Upper lobe of left lung (tissue), 6 donors: ENCODE results near the gene ABCC6. TPM values are rescaled to one million over a fixed set of nuclear protein-coding genes. Genes with fewer than 3 reads are reported as not detected.
"Not testable (repeated sequence)": the region's sequence is repeated elsewhere in the genome, so short reads cannot be mapped to it uniquely, and the experiment has no call there.

Experiments used
- ATAC-seq, 2 donors: fragments of 200-7000 bp; cut with Tn5 transposase; one replicate each; pipeline ENCODE4 v1.9.1; 2022; ENCODE audit warnings: mild to moderate bottlenecking in 2 of 2, moderate library complexity in 2 of 2; ENCODE audit not compliant: low FRiP score in 2 of 2
- DNase-seq, 2 donors: peaks; one replicate each; pipeline ENCODE4 v3.0.0-alpha.2; 2019 to 2020
- H3K27ac ChIP-seq, 4 donors: fragments of 200-600 bp; sonication (generic); one replicate each; pipeline ENCODE4 v1.5.1; 2016 to 2019
- H3K27me3 ChIP-seq, 4 donors: fragments of 200-600 bp; sonication (generic); one replicate each; pipeline ENCODE4 v1.5.1; 2017 to 2019
- H3K36me3 ChIP-seq, 4 donors: fragments of 200-600 bp; sonication (generic); one replicate each; pipeline ENCODE4 v1.5.1; 2016 to 2019
- H3K4me1 ChIP-seq, 4 donors: fragments of 200-600 bp; sonication (generic); one replicate each; pipeline ENCODE4 v1.5.1; 2018 to 2019
- H3K4me3 ChIP-seq, 4 donors: fragments of 200-600 bp; sonication (generic); one replicate each; pipeline ENCODE4 v1.5.1; 2017 to 2019; ENCODE audit warnings: mild to moderate bottlenecking in 2 of 4, moderate library complexity in 1 of 4
- H3K9me3 ChIP-seq, 4 donors: fragments of 200-600 bp; sonication (generic); one replicate each; pipeline ENCODE4 v1.5.1; 2018 to 2019
- CTCF ChIP-seq, 6 experiments: fragments of 450-650 bp in 4 of 6; fragments of 200-600 bp in 2 of 6; sonication (generic) in 2 of 6; IDR thresholded peaks; one replicate each; pipeline ENCODE4 v1.5.1; 2016 to 2019; ENCODE audit warnings: antibody characterized with exemption in 6 of 6
- EP300 ChIP-seq, 4 donors: sonication (generic); formaldehyde crosslinking; IDR thresholded peaks; one replicate each; pipeline ENCODE4 v1.5.1; 2017; ENCODE audit warnings: antibody characterized with exemption in 4 of 4, control low read depth in 2 of 4
- WGBS, 2 donors: methylation state at CpG; one replicate each; pipeline ENCODE4 v1.1.5; 2017 to 2018; 5-methylcytosine and 5-hydroxymethylcytosine counted together
- total RNA-seq, 6 donors: library from RNA; depleted of rRNA in 4 of 6; stranded (reverse); fragments of >200 nt in 4 of 6; gene quantifications; one replicate each; pipeline versions ENCODE4 v1.1.0 to v1.2.1, GENCODE V29; 2016 to 2021
- donor health status: DM: no; HTN: no; CAD: no; lungs with moderate emphysema.
- donor health status: DM: no; HTN: yes; CAD: no; lungs with severe emphysema.

ABCC6 gene
- total RNA-seq, 6 donors from 2014 or later, result 31.9 to 148 (median 41.8) TPM

GRCh38 chr16:16213863-16214293, 9.4 kb downstream of the ABCC6 start:
- not testable (repeated sequence) for H3K4me1 ChIP-seq, H3K9me3 ChIP-seq, DNase-seq, H3K4me3 ChIP-seq, H3K27me3 ChIP-seq, H3K36me3 ChIP-seq
- TF ChIP-seq EP300 (IDR thresholded peaks at IDR 0.05), result peak in 1 of 4 donors; percentile 43
- peak; percentile 77 to 83 for ATAC-seq
- peak overlapping the region in 2 of 4 donors; percentile 75 to 76 for H3K27ac ChIP-seq
- 4 to 23% methylated on average over 2 of the region's 4 CpGs for WGBS, 2 donors

- 80 to 100% methylated on average over 1 of the region's 1 CpG for WGBS, 2 donors
- H3K36me3 ChIP-seq, H3K27me3 ChIP-seq, DNase-seq, ATAC-seq, H3K9me3 ChIP-seq, H3K4me3 ChIP-seq, H3K27ac ChIP-seq, H3K4me1 ChIP-seq: not testable (repeated sequence)
Observed at GRCh38 chr16:16211404-16211803, 11.9 kb downstream of the ABCC6 start.

GRCh38 chr16:16208461-16208860, 14.8 kb downstream of the ABCC6 start:
- not testable (repeated sequence) for H3K36me3 ChIP-seq, H3K27me3 ChIP-seq, H3K4me3 ChIP-seq, H3K4me1 ChIP-seq, H3K9me3 ChIP-seq, ATAC-seq, DNase-seq
- 88 to 89% methylated on average over 8 to 12 of the region's 12 CpGs for WGBS, 2 donors
- peak overlapping the region in 2 of 4 donors; percentile 21 to 44 for H3K27ac ChIP-seq

- WGBS, 2 donors, result 60 to 75% methylated on average over 6 of the region's 6 CpGs
- DNase-seq, H3K9me3 ChIP-seq, H3K4me1 ChIP-seq, H3K4me3 ChIP-seq, H3K36me3 ChIP-seq, H3K27me3 ChIP-seq: not testable (repeated sequence)
- ATAC-seq, result peak in 1 of 2 donors; percentile 24
- peak overlapping the region in 1 of 4 donors; percentile 44 for H3K27ac ChIP-seq
Observed at GRCh38 chr16:16207787-16208334, 15.4 kb downstream of the ABCC6 start.

- H3K4me3 ChIP-seq, H3K36me3 ChIP-seq, DNase-seq, H3K9me3 ChIP-seq, H3K4me1 ChIP-seq, H3K27me3 ChIP-seq: not testable (repeated sequence)
- peak in 1 of 2 donors; percentile 47 for ATAC-seq
- peak overlapping the region in 1 of 4 donors; percentile 69 for H3K27ac ChIP-seq
- 60% methylated on average over 1 of the region's 4 CpGs; no CpG with 5 or more reads in 1 of the 2 donors for WGBS, 2 donors
Observed at GRCh38 chr16:16207097-16207786, 16.1 kb downstream of the ABCC6 start.

GRCh38 chr16:16205864-16206263, 17.4 kb downstream of the ABCC6 start:
- WGBS, 2 donors, result 90 to 93% methylated on average over 2 of the region's 2 CpGs
- not testable (repeated sequence) for H3K27ac ChIP-seq, H3K4me3 ChIP-seq, DNase-seq, H3K36me3 ChIP-seq, H3K4me1 ChIP-seq, H3K27me3 ChIP-seq, H3K9me3 ChIP-seq, ATAC-seq

- WGBS, 2 donors, result 76 to 81% methylated on average over 8 of the region's 8 CpGs
- not testable (repeated sequence) for H3K36me3 ChIP-seq, H3K27ac ChIP-seq, H3K4me3 ChIP-seq, H3K9me3 ChIP-seq, H3K4me1 ChIP-seq, H3K27me3 ChIP-seq, DNase-seq
- ATAC-seq, result peak in 1 of 2 donors; percentile 48
Observed at GRCh38 chr16:16204552-16204951, 18.7 kb downstream of the ABCC6 start.

- H3K36me3 ChIP-seq, H3K9me3 ChIP-seq, H3K4me3 ChIP-seq, H3K4me1 ChIP-seq, H3K27me3 ChIP-seq, H3K27ac ChIP-seq, DNase-seq: not testable (repeated sequence)
- ATAC-seq, result peak in 1 of 2 donors; percentile 22
- WGBS, 2 donors, result 75 to 83% methylated on average over 2 to 4 of the region's 6 CpGs
Observed at GRCh38 chr16:16203494-16203893, 19.8 kb downstream of the ABCC6 start.

GRCh38 chr16:16202400-16203143, 20.7 kb downstream of the ABCC6 start:
- DNase-seq, result peak in 1 of 2 donors; percentile 79
- H3K36me3 ChIP-seq, H3K4me1 ChIP-seq, H3K27ac ChIP-seq, H3K4me3 ChIP-seq, H3K9me3 ChIP-seq, H3K27me3 ChIP-seq: not testable (repeated sequence)
- 14 to 18% methylated on average over 1 to 3 of the region's 4 CpGs for WGBS, 2 donors
- ATAC-seq, result peak; percentile 72 to 77
- peak in 3 of 6 experiments; percentile 17 to 35 (median 28) for TF ChIP-seq CTCF (IDR thresholded peaks at IDR 0.05)

- H3K4me3 ChIP-seq, H3K27me3 ChIP-seq, DNase-seq, H3K9me3 ChIP-seq, H3K4me1 ChIP-seq, H3K27ac ChIP-seq, H3K36me3 ChIP-seq, ATAC-seq: not testable (repeated sequence)
- 86 to 93% methylated on average over 2 to 3 of the region's 8 CpGs for WGBS, 2 donors
Observed at GRCh38 chr16:16201880-16202279, 21.4 kb downstream of the ABCC6 start.

GRCh38 chr16:16200391-16200790, 22.9 kb downstream of the ABCC6 start:
- H3K9me3 ChIP-seq, H3K27ac ChIP-seq, ATAC-seq, H3K4me3 ChIP-seq, H3K4me1 ChIP-seq, H3K27me3 ChIP-seq, DNase-seq, H3K36me3 ChIP-seq: not testable (repeated sequence)
- 92 to 100% methylated on average over 1 to 4 of the region's 5 CpGs for WGBS, 2 donors

- H3K4me3 ChIP-seq, H3K27ac ChIP-seq, DNase-seq, ATAC-seq, H3K36me3 ChIP-seq, H3K27me3 ChIP-seq, H3K9me3 ChIP-seq, H3K4me1 ChIP-seq: not testable (repeated sequence)
- 64 to 79% methylated on average over 3 to 4 of the region's 4 CpGs for WGBS, 2 donors
Observed at GRCh38 chr16:16199428-16199827, 23.9 kb downstream of the ABCC6 start.
